Measurements from ENCODE around the gene CORO6. TPM values are rescaled to one million over a fixed set of nuclear protein-coding genes. Genes with fewer than 3 reads are reported as not detected.

CORO6 gene
- total and polyA plus RNA-seq, 10 of the 15 experiments (the other 5 are each of a cell fraction or from before 2014, with no cell fraction given) = 0.26 to 5.0 (median 1.7) TPM; not detected in 1

GRCh38 chr17:29650396-29650795 is 27.7 kb upstream of the CORO6 start (continued):
- TF ChIP-seq MLLT1 (IDR thresholded peaks at IDR 0.05) (no peak), FOXM1 (IDR thresholded peaks at IDR 0.05; ENCODE audit: low read depth, low read length) (no peak)

- in situ Hi-C loops (cut with MboI) (no loop called here), intact Hi-C loops (cut with micrococcal nuclease; ENCODE audit: unreplicated experiment) (no loop called here)
- ChIA-PET POLR2A (no interaction called here), CTCF (interaction anchor here (1.3 kb wide), 1 partner anchor 130 kb away, joined by 4 read pairs; no protein-coding TSS in a partner anchor), RAD21 (ENCODE audit: unreplicated experiment) (no interaction called here), SMC1A (ENCODE audit: uncharacterized antibody, unreplicated experiment) (interaction anchor here (0.6 to 0.8 kb wide), 3 partner anchors 33 to 158 kb away, joined by 3 to 4 read pairs (median 3); no protein-coding TSS in a partner anchor)
- Histone ChIP-seq H3K4me2 (ENCODE audit: control insufficient read depth, insufficient read depth) (no peak overlapping the region), H2AFZ (ENCODE audit: control insufficient read depth, low read depth, low read length) (no peak overlapping the region), H3K4me1 (ENCODE audit: control insufficient read depth, insufficient read depth, low read length) (no peaks in the 10 kb centered on the region), H3K36me3 (ENCODE audit: control insufficient read depth in 2 of 2, insufficient read depth in 2 of 2, low read length in 1 of 2) (peaks cover 0 to 15% of the 10 kb centered on the region in 2 experiments), H4K20me1 (ENCODE audit: control insufficient read depth, insufficient read depth) (no peaks in the 10 kb centered on the region), H3K4me3 (no peak overlapping the region), H3K27ac (ENCODE audit: control insufficient read depth, insufficient read depth) (no peak overlapping the region), H3K9ac (ENCODE audit: control insufficient read depth, insufficient read depth, low read length) (no peak overlapping the region), H3K79me2 (ENCODE audit: control insufficient read depth, insufficient read depth, low read length) (no peaks in the 10 kb centered on the region), H3K27me3 (replicated peaks in 1 of 2; ENCODE audit: control insufficient read depth in 2 of 2, insufficient read depth in 2 of 2, low read length in 1 of 2) (no peaks in the 10 kb centered on the region), H3K9me3 (replicated peaks; ENCODE audit: control insufficient read depth, insufficient read depth, low read length) (no peaks in the 10 kb centered on the region)
- TF ChIP-seq NKRF (conservative IDR thresholded peaks at IDR 0.05) = no peak
- no peak for TF ChIP-seq STAT1 (conservative IDR thresholded peaks at IDR 0.05)
- TF ChIP-seq USF2 (IDR thresholded peaks at IDR 0.05; ENCODE audit: borderline replicate concordance, low read depth, low read length) = no peak
- no peak for TF ChIP-seq CUX1 (IDR thresholded peaks at IDR 0.05; ENCODE audit: insufficient replicate concordance, low read depth, low read length)
- no peak for TF ChIP-seq BMI1 (IDR thresholded peaks at IDR 0.05; ENCODE audit: borderline replicate concordance)
- TF ChIP-seq SIN3A (IDR thresholded peaks at IDR 0.05; ENCODE audit: low read depth, low read length) = no peak
- no peak for TF ChIP-seq ZBED1 (IDR thresholded peaks at IDR 0.05; ENCODE audit: borderline replicate concordance)
- TF ChIP-seq SMARCA5 (IDR thresholded peaks at IDR 0.05) = no peak
- no peak for TF ChIP-seq MAX (IDR thresholded peaks at IDR 0.05; ENCODE audit: low read depth, low read length)
- ATAC-seq = no peak
- FAIRE-seq = no peak
- WGBS (ENCODE audit: insufficient coverage, insufficient replicate concordance, low lambda C conversion rate, missing lambda C conversion rate) = 86% methylated on average over 5 of the region's 5 CpGs
- BruUV-seq (replicated peaks) = no TSS peak
- no peak for DNase-seq (ENCODE audit: low read depth, low spot score)
Observed at GRCh38 chr17:29649359-29649758, 26.6 kb upstream of the CORO6 start.
